Activated B cell treated with CpG ODN at 0.5 μM for 24 hours (primary cell): ENCODE results near the gene OAT. TPM values are rescaled to one million over a fixed set of nuclear protein-coding genes. Genes with fewer than 3 reads are reported as not detected.

Experiments used
- ATAC-seq: fragments of 200-7000 bp; cut with Tn5 transposase; one replicate; pipeline ENCODE4 v1.10.0; 2021; ENCODE audit warnings: low read depth, mild to moderate bottlenecking, moderate library complexity
- CTCF ChIA-PET: fragments of 350-600 bp; sonication (Branson Sonifier 250); formaldehyde crosslinking; loops from one replicate; lab custom pipeline; 2021; ENCODE audit warnings: antibody characterized with exemption; lab: Charles Lee
- POLR2A ChIA-PET: fragments of 350-600 bp; sonication (Branson Sonifier 250); formaldehyde crosslinking; loops from one replicate; lab custom pipeline; 2021; ENCODE audit warnings: antibody characterized with exemption; lab: Charles Lee
- DNase-seq: peaks from one replicate; pipeline ENCODE4 v3.0.0; 2022
- H3K27ac Mint-ChIP-seq: one replicate; pipeline ENCODE4 v1.8.0; 2020; ENCODE audit warnings: mixed read lengths
- H3K27me3 Mint-ChIP-seq: one replicate; pipeline ENCODE4 v1.8.0; 2021; ENCODE audit warnings: mixed read lengths
- H3K36me3 Mint-ChIP-seq: one replicate; pipeline ENCODE4 v1.8.0; 2021; ENCODE audit warnings: low read depth, mixed read lengths
- H3K4me1 Mint-ChIP-seq: one replicate; pipeline ENCODE4 v1.8.0; 2021; ENCODE audit warnings: mixed read lengths
- H3K4me3 Mint-ChIP-seq: one replicate; pipeline ENCODE4 v1.8.0; 2020; ENCODE audit warnings: mild to moderate bottlenecking, mixed read lengths
- H3K9me3 Mint-ChIP-seq: one replicate; pipeline ENCODE4 v1.8.0; 2020; ENCODE audit warnings: mixed read lengths
- CTCF ChIP-seq: fragments of 200-600 bp; IDR thresholded peaks from one replicate; pipeline ENCODE4 v1.8.0; 2022; ENCODE audit warnings: antibody characterized with exemption, mild to moderate bottlenecking
- intact Hi-C: fragments of 100-400 bp; cut with micrococcal nuclease; formaldehyde crosslinking; loops from one replicate; pipeline ENCODE4 v1.15.1; 2024
- total RNA-seq: library from RNA; stranded (reverse); gene quantifications from 2 replicates; pipeline ENCODE4 v1.2.3, GENCODE V29; 2022

The OAT gene
- total RNA-seq, 1 donor from 2014 or later: 20.1 TPM

GRCh38 chr10:124353091-124353815, 65.5 kb downstream of the OAT start:
- ATAC-seq: no peak
- peaks cover 2% of the 10 kb centered on the region for H3K36me3 Mint-ChIP-seq
- DNase-seq: no peak
- no peak overlapping the region for H3K27ac Mint-ChIP-seq
- no peaks in the 10 kb centered on the region for H3K9me3 Mint-ChIP-seq
- H3K27me3 Mint-ChIP-seq: peaks cover 7% of the 10 kb centered on the region
- no peak for TF ChIP-seq CTCF
- intact Hi-C loops: no loop called here
- H3K4me3 Mint-ChIP-seq: no peak overlapping the region
- POLR2A ChIA-PET: interaction anchor here (1.2 kb wide), 1 partner anchor 122 kb away, joined by 3 read pairs; no protein-coding TSS in a partner anchor
- peaks cover 9% of the 10 kb centered on the region for H3K4me1 Mint-ChIP-seq
- CTCF ChIA-PET: no interaction called here

DNA sequence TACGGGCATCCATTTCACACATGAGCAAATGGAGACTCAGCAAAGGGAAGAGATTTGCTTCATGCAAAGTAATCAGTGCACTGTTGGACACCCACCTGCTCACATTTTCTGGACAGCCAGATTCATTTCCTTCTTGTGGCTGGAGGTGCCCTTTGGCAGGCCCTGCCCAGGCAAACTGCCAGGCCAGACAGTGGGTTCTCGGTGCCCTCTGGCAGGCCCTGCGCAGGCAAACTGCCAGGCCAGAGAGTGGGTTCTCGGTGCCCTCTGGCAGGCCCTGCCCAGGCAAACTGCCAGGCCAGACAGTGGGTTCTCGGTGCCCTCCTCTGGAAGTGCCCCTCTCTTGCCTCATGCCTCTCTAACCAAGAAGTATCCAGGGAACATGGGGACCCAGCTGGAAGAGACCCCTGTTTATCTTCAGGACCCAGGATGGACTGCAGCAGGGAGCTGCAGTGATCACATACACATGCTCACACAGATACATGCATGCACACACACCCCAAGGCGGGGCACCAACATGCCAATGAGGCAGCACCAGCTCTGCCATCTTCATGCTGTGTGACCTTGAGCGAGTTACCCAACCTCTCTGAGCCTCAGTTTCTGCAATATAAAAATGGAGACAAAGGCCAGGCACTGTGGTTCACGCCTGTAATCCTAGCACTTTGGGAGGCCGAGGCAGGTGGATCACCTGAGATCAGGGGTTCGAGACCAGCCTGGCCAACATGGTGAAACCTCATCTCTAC, 67.1 kb downstream of the OAT start:
- peaks cover 2% of the 10 kb centered on the region for H3K36me3 Mint-ChIP-seq
- peaks cover 3% of the 10 kb centered on the region for H3K27me3 Mint-ChIP-seq
- no peak overlapping the region for H3K4me3 Mint-ChIP-seq
- peaks cover 9% of the 10 kb centered on the region for H3K4me1 Mint-ChIP-seq
- ChIA-PET CTCF (no interaction called here), POLR2A (no interaction called here)
- H3K9me3 Mint-ChIP-seq: no peaks in the 10 kb centered on the region
- TF ChIP-seq CTCF: no peak
- H3K27ac Mint-ChIP-seq: no peak overlapping the region
- ATAC-seq: no peak
- no peak for DNase-seq
- intact Hi-C loops: no loop called here

- intact Hi-C loops: no loop called here
- CTCF ChIA-PET: no interaction called here
- Mint-ChIP-seq H3K9me3 (no peaks in the 10 kb centered on the region), H3K27me3 (no peaks in the 10 kb centered on the region), H3K4me1 (peaks cover 9% of the 10 kb centered on the region), H3K27ac (no peak overlapping the region), H3K4me3 (no peak overlapping the region), H3K36me3 (peaks cover 2% of the 10 kb centered on the region)
- no peak for ATAC-seq
- no peak for TF ChIP-seq CTCF
- no peak for DNase-seq
- POLR2A ChIA-PET: no interaction called here
These were observed 67.9 kb downstream of the OAT start for GRCh38 chr10:124350806-124351205.

DNA sequence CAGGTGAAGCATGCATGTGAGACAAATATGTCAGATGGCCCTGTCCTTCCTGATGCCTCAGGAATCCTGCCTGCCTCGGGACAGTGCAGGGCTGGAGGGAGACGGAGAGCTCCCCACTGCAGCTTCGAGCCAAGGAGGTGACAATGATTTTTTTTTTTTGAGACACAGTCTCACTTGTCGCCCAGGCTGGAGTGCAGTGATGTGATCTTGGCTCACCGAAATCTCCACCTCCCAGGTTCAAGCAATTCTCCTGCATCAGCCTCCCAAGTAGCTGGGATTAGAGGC, 68.8 kb downstream of the OAT start:
- Mint-ChIP-seq H3K9me3 (no peaks in the 10 kb centered on the region), H3K4me3 (no peak overlapping the region), H3K27ac (no peak overlapping the region), H3K27me3 (no peaks in the 10 kb centered on the region), H3K4me1 (peaks cover 8% of the 10 kb centered on the region), H3K36me3 (peaks cover 1% of the 10 kb centered on the region)
- intact Hi-C loops: no loop called here
- TF ChIP-seq CTCF: no peak
- DNase-seq: no peak
- ChIA-PET POLR2A (no interaction called here), CTCF (interaction anchor here (0.9 kb wide), 1 partner anchor 356 kb away, joined by 3 read pairs; no protein-coding TSS in a partner anchor)
- ATAC-seq: no peak

DNA sequence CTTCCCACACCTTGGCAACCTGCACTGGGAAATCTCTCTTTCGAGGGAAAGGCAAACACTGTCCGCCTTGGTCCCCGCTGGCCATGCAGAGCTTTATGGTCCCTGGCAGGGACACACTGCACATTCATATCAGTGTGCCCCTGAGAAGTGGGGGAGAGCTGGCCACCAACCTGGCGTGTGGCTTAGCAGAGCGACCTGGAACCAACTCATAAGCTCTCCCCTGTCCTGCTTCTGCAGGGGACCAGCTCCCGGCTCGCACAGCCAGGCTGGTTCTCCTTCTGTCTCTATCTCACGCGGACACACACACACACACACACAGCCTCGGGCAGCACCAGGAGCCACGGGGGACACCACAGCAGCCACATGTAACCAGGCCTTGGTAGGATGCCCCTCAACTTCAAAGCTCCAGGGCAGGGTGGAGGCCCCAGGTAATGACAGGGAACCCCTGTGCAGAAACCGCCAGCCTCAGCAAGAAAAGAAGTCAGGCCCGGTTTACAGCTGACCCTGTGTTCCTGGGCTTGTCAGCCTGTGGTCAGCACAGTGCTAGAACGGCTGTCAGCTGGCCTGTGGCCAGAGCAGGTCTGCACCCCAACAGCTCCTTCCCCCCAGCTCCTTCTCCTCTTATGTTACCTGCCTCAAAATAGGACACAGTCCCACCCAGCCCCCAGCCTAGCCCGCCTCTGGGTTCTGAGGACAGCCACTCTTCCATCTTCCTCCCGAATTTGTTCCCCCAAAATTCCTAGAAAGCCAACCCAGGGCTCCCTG, 69.3 kb downstream of the OAT start:
- POLR2A ChIA-PET: no interaction called here
- CTCF ChIA-PET: interaction anchor here (0.9 kb wide), 1 partner anchor 355 kb away, joined by 3 read pairs; no protein-coding TSS in a partner anchor
- no peaks in the 10 kb centered on the region for H3K27me3 Mint-ChIP-seq

More for the DNA sequence above, 69.3 kb downstream of the OAT start:
- Mint-ChIP-seq H3K4me1 (peaks cover 3% of the 10 kb centered on the region), H3K4me3 (no peak overlapping the region), H3K27ac (no peak overlapping the region), H3K9me3 (no peaks in the 10 kb centered on the region), H3K36me3 (no peaks in the 10 kb centered on the region)
- no peak for TF ChIP-seq CTCF
- ATAC-seq (no peak), DNase-seq (no peak)
- intact Hi-C loops: no loop called here
